CD14-positive monocyte (primary cell): ENCODE data around the gene IL17B. TPM values are rescaled to one million over a fixed set of nuclear protein-coding genes. Genes with fewer than 3 reads are reported as not detected.

Source experiments
- DNase-seq, 3 donors: peaks; one replicate each; pipeline ENCODE4 v3.0.0-alpha.2; 2011 to 2022
- H2AFZ ChIP-seq: 2 replicates; pipeline ENCODE4 v1.6.0; 2012; ENCODE audit warnings: mild to moderate bottlenecking, low read depth, low read length, inconsistent platforms; ENCODE audit not compliant: insufficient read depth, poor library complexity, severe bottlenecking
- H3K27ac ChIP-seq, 2 donors: 1 replicate in 1 of 2; 2 replicates in 1 of 2; pipeline ENCODE4 v1.5.1; 2012 to 2013; ENCODE audit warnings: low read length in 2 of 2, control low read depth in 1 of 2, inconsistent platforms in 1 of 2, low read depth in 1 of 2, mild to moderate bottlenecking in 1 of 2
- H3K27me3 ChIP-seq, 2 donors: one replicate each; pipeline versions ENCODE4 v1.6.0 to v1.6.1; 2011 to 2013; ENCODE audit warnings: low read length in 2 of 2; ENCODE audit not compliant: control insufficient read depth in 2 of 2, insufficient read depth in 2 of 2
- H3K36me3 ChIP-seq, 2 donors: replicated peaks in 1 of 2; 1 replicate in 1 of 2; 2 replicates in 1 of 2; pipeline versions ENCODE4 v1.5.1 to v1.6.1; 2012 to 2013; ENCODE audit warnings: low read length in 2 of 2, control low read depth in 1 of 2, inconsistent platforms in 1 of 2, mild to moderate bottlenecking in 1 of 2; ENCODE audit not compliant: insufficient read depth in 2 of 2, control insufficient read depth in 1 of 2
- H3K4me1 ChIP-seq, 2 donors: 1 replicate in 1 of 2; 2 replicates in 1 of 2; pipeline versions ENCODE4 v1.5.1 to v1.6.1; 2012 to 2013; ENCODE audit warnings: low read length in 2 of 2, control low read depth in 1 of 2, inconsistent platforms in 1 of 2, mild to moderate bottlenecking in 1 of 2, moderate library complexity in 1 of 2; ENCODE audit not compliant: insufficient read depth in 2 of 2, control insufficient read depth in 1 of 2
- H3K4me2 ChIP-seq: replicated peaks from 2 replicates; pipeline ENCODE3; 2012; ENCODE audit warnings: low read length, moderate library complexity, mild to moderate bottlenecking; ENCODE audit not compliant: poor library complexity, severe bottlenecking; ENCODE audit errors: extremely low read depth
- H3K4me3 ChIP-seq, 3 experiments: fragments of 200-600 bp in 1 of 3; sonication (generic) in 1 of 3; replicated peaks in 1 of 3; 1 replicate in 2 of 3; 2 replicates in 1 of 3; pipeline ENCODE4 v1.5.1; 2011 to 2013; ENCODE audit warnings: low read length in 3 of 3, mild to moderate bottlenecking in 3 of 3, control low read depth in 2 of 3, low read depth in 2 of 3, inconsistent platforms in 1 of 3, moderate library complexity in 1 of 3
- H3K79me2 ChIP-seq: 2 replicates; pipeline ENCODE4 v1.6.0; 2012; ENCODE audit warnings: mild to moderate bottlenecking, control low read depth, inconsistent platforms, low read length, moderate library complexity; ENCODE audit not compliant: insufficient read depth
- H3K9ac ChIP-seq: 2 replicates; pipeline ENCODE4 v1.6.0; 2017; ENCODE audit warnings: low read length, mild to moderate bottlenecking; ENCODE audit not compliant: insufficient read depth, poor library complexity, severe bottlenecking
- H3K9me3 ChIP-seq, 2 donors: replicated peaks in 1 of 2; 1 replicate in 1 of 2; 2 replicates in 1 of 2; pipeline versions ENCODE4 v1.5.1 to v1.6.1; 2012 to 2013; ENCODE audit warnings: low read length in 2 of 2, control low read depth in 1 of 2; ENCODE audit not compliant: control insufficient read depth in 1 of 2, insufficient read depth in 1 of 2
- H4K20me1 ChIP-seq: 2 replicates; pipeline ENCODE4 v1.6.0; 2012; ENCODE audit warnings: mild to moderate bottlenecking, low read length, control low read depth, moderate library complexity; ENCODE audit not compliant: insufficient read depth
- H3K27ac Mint-ChIP-seq, 7 donors: one replicate each; pipeline ENCODE4 v1.8.0; 2020; ENCODE audit warnings: mild to moderate bottlenecking in 7 of 7, mixed read lengths in 7 of 7, moderate library complexity in 6 of 7, inconsistent platforms in 2 of 7
- H3K27me3 Mint-ChIP-seq, 3 donors: one replicate each; pipeline ENCODE4 v1.8.0; 2021 to 2022; ENCODE audit warnings: low read depth in 3 of 3, mild to moderate bottlenecking in 3 of 3, mixed read lengths in 3 of 3, moderate library complexity in 3 of 3, inconsistent platforms in 1 of 3
- H3K36me3 Mint-ChIP-seq, 2 donors: one replicate each; pipeline ENCODE4 v1.8.0; 2020; ENCODE audit warnings: mixed read lengths in 2 of 2, inconsistent platforms in 1 of 2, mild to moderate bottlenecking in 1 of 2
- H3K4me1 Mint-ChIP-seq: one replicate; pipeline ENCODE4 v1.8.0; 2020; ENCODE audit warnings: mild to moderate bottlenecking, mixed read lengths
- H3K4me3 Mint-ChIP-seq, 2 donors: one replicate each; pipeline ENCODE4 v1.8.0; 2020; ENCODE audit warnings: mild to moderate bottlenecking in 2 of 2, mixed read lengths in 2 of 2, moderate library complexity in 1 of 2
- H3K9me3 Mint-ChIP-seq, 7 donors: one replicate each; pipeline ENCODE4 v1.8.0; 2020 to 2022; ENCODE audit warnings: mixed read lengths in 7 of 7, mild to moderate bottlenecking in 6 of 7, moderate library complexity in 6 of 7, inconsistent platforms in 2 of 7
- CTCF ChIP-seq: fragments of 200-600 bp; IDR thresholded peaks from one replicate; pipeline ENCODE4 v1.8.0; 2022; ENCODE audit warnings: antibody characterized with exemption, mild to moderate bottlenecking
- WGBS: methylation state at CpG from one replicate; pipeline ENCODE4 v1.1.5; 2013; ENCODE audit warnings: missing lambda C conversion rate; ENCODE audit not compliant: insufficient coverage; 5-methylcytosine and 5-hydroxymethylcytosine counted together
- intact Hi-C, 2 donors: fragments of 100-400 bp; cut with micrococcal nuclease; formaldehyde crosslinking; loops; one replicate each; pipeline versions ENCODE4 v1.15.0 to v1.15.1; 2023
- polyA plus RNA-seq, 3 donors: library from polyadenylated mRNA; depleted of rRNA in 1 of 3; unstranded in 2 of 3; stranded (reverse) in 1 of 3; fragments of 300-500 nt in 2 of 3; fragments of >200 nt in 1 of 3; fragmentation: Illumina TruSeq in 2 of 3; gene quantifications; 1 replicate in 2 of 3; 2 replicates in 1 of 3; pipeline ENCODE4 v1.2.3, GENCODE V29; 2012 to 2021

Gene IL17B
- polyA plus RNA-seq, 3 donors: not detected

GRCh38 chr5:149425729-149426128 lies 46.6 kb upstream of the IL17B start:
- H3K27me3 Mint-ChIP-seq: peaks cover 2 to 4% (median 4%) of the 10 kb centered on the region in 3 donors
- Histone ChIP-seq H3K9ac (no peak overlapping the region), H3K4me3 (no peak overlapping the region), H3K27me3 (no peaks in the 10 kb centered on the region), H2AFZ (no peak overlapping the region), H3K36me3 (no peaks in the 10 kb centered on the region), H3K79me2 (no peaks in the 10 kb centered on the region), H3K4me2 (no peak overlapping the region), H4K20me1 (no peaks in the 10 kb centered on the region), H3K9me3 (no peaks in the 10 kb centered on the region), H3K27ac (no peak overlapping the region), H3K4me1 (peaks cover 27 to 34% of the 10 kb centered on the region in 2 donors)
- TF ChIP-seq CTCF: no peak
- no peak for DNase-seq
- no peak overlapping the region for H3K27ac Mint-ChIP-seq
- no peaks in the 10 kb centered on the region for H3K36me3 Mint-ChIP-seq
- no peaks in the 10 kb centered on the region for H3K9me3 Mint-ChIP-seq
- WGBS: 94% methylated on average over 2 of the region's 4 CpGs
- H3K4me1 Mint-ChIP-seq: peaks cover 43% of the 10 kb centered on the region
- intact Hi-C loops: no loop called here
- no peak overlapping the region for H3K4me3 Mint-ChIP-seq

GRCh38 chr5:149424371-149425315 lies 45.6 kb upstream of the IL17B start:
- no peak for TF ChIP-seq CTCF
- H3K9me3 Mint-ChIP-seq: no peaks in the 10 kb centered on the region
- H3K4me2 ChIP-seq: no peak overlapping the region
- intact Hi-C loops: no loop called here
- peaks cover 39% of the 10 kb centered on the region for H3K4me1 Mint-ChIP-seq
- H3K9ac ChIP-seq: no peak overlapping the region
- no peaks in the 10 kb centered on the region for H3K27me3 ChIP-seq
- peaks cover 4% of the 10 kb centered on the region in 3 donors for H3K27me3 Mint-ChIP-seq
- 82% methylated on average over 6 of the region's 10 CpGs for WGBS
- H3K36me3 ChIP-seq: no peaks in the 10 kb centered on the region
- no peak overlapping the region for H3K27ac Mint-ChIP-seq
- H3K4me3 ChIP-seq: no peak overlapping the region
- DNase-seq: no peak
- H2AFZ ChIP-seq: no peak overlapping the region
- H3K9me3 ChIP-seq: no peaks in the 10 kb centered on the region
- H3K79me2 ChIP-seq: no peaks in the 10 kb centered on the region
- no peak overlapping the region for H3K27ac ChIP-seq
- no peaks in the 10 kb centered on the region for H4K20me1 ChIP-seq
- peaks cover 17 to 24% of the 10 kb centered on the region in 2 donors for H3K4me1 ChIP-seq
- H3K36me3 Mint-ChIP-seq: no peaks in the 10 kb centered on the region
- no peak overlapping the region for H3K4me3 Mint-ChIP-seq
